Liver (tissue), 9 donors: ENCODE measurements around the gene CHST6. TPM values are rescaled to one million over a fixed set of nuclear protein-coding genes. Genes with fewer than 3 reads are reported as not detected.
"Not testable (repeated sequence)": the region's sequence is repeated elsewhere in the genome, so short reads cannot be mapped to it uniquely, and the experiment has no call there.

Source experiments
- DNase-seq: peaks from one replicate; pipeline ENCODE4 v3.0.0-alpha.2; 2017; ENCODE audit warnings: low spot score
- H3K27ac ChIP-seq, 2 donors: one replicate each; pipeline ENCODE4 v1.7.0; 2013; ENCODE audit warnings: inconsistent platforms in 2 of 2, low read length in 2 of 2, control low read depth in 1 of 2, low read depth in 1 of 2, mild to moderate bottlenecking in 1 of 2
- H3K27me3 ChIP-seq, 4 donors: one replicate each; pipeline versions ENCODE4 v1.6.1 to v1.7.0; 2013; ENCODE audit warnings: low read length in 3 of 4, inconsistent platforms in 1 of 4, mild to moderate bottlenecking in 1 of 4, moderate library complexity in 1 of 4; ENCODE audit not compliant: control insufficient read depth in 4 of 4, insufficient read depth in 4 of 4
- H3K36me3 ChIP-seq, 4 donors: one replicate each; pipeline versions ENCODE4 v1.6.1 to v1.7.0; 2013; ENCODE audit warnings: low read length in 3 of 4, mild to moderate bottlenecking in 3 of 4, low read depth in 1 of 4, moderate library complexity in 1 of 4; ENCODE audit not compliant: control insufficient read depth in 4 of 4, insufficient read depth in 3 of 4
- H3K4me1 ChIP-seq, 4 donors: one replicate each; pipeline versions ENCODE4 v1.6.1 to v1.7.0; 2013; ENCODE audit warnings: low read length in 3 of 4, mild to moderate bottlenecking in 3 of 4, moderate library complexity in 1 of 4; ENCODE audit not compliant: control insufficient read depth in 4 of 4, insufficient read depth in 4 of 4
- H3K4me3 ChIP-seq, 3 donors: one replicate each; pipeline versions ENCODE4 v1.6.1 to v1.7.0; 2013; ENCODE audit warnings: low read length in 3 of 3, control low read depth in 1 of 3, low read depth in 1 of 3, mild to moderate bottlenecking in 1 of 3
- H3K9ac ChIP-seq, 2 donors: one replicate each; pipeline ENCODE4 v1.7.0; 2013; ENCODE audit warnings: low read length in 2 of 2, mild to moderate bottlenecking in 2 of 2, moderate library complexity in 2 of 2, control low read depth in 1 of 2, low read depth in 1 of 2
- H3K9me3 ChIP-seq, 4 donors: one replicate each; pipeline versions ENCODE4 v1.6.1 to v1.7.0; 2013; ENCODE audit warnings: low read length in 3 of 4; ENCODE audit not compliant: control insufficient read depth in 4 of 4
- ATF3 ChIP-seq: IDR thresholded peaks from 2 replicates; pipeline ENCODE4 v1.6.1; 2016; ENCODE audit warnings: antibody characterized with exemption
- CTCF ChIP-seq: fragments of 150-350 bp; IDR thresholded peaks from 2 replicates; pipeline ENCODE4 v1.5.1; 2017; ENCODE audit warnings: improper control_type of control experiment, low read depth, low read length; ENCODE audit not compliant: missing input control
- EGR1 ChIP-seq, 2 donors: IDR thresholded peaks; 2 replicates each; pipeline ENCODE4 v1.6.1; 2016 to 2018; ENCODE audit warnings: antibody characterized with exemption in 2 of 2, low read depth in 2 of 2
- FOXA1 ChIP-seq: IDR thresholded peaks from 2 replicates; pipeline ENCODE4 v1.6.1; 2016; ENCODE audit warnings: antibody characterized with exemption
- FOXA2 ChIP-seq: IDR thresholded peaks from 2 replicates; pipeline ENCODE4 v1.6.1; 2016; ENCODE audit warnings: antibody characterized with exemption
- GABPA ChIP-seq, 2 donors: IDR thresholded peaks in 1 of 2; conservative IDR thresholded peaks in 1 of 2; 2 replicates each; pipeline ENCODE4 v1.6.1; 2016; ENCODE audit warnings: antibody characterized with exemption in 2 of 2, mild to moderate bottlenecking in 1 of 2, moderate library complexity in 1 of 2
- HNF4A ChIP-seq, 2 donors: conservative IDR thresholded peaks; 2 replicates each; pipeline ENCODE4 v1.6.1; 2016; ENCODE audit warnings: antibody characterized with exemption in 2 of 2, mild to moderate bottlenecking in 2 of 2
- HNF4G ChIP-seq: IDR thresholded peaks from 2 replicates; pipeline ENCODE4 v1.6.1; 2016; ENCODE audit warnings: antibody characterized with exemption
- JUND ChIP-seq, 2 donors: IDR thresholded peaks; 2 replicates each; pipeline ENCODE4 v1.6.1; 2016; ENCODE audit warnings: antibody characterized with exemption in 2 of 2
- RAD21 ChIP-seq, 2 donors: IDR thresholded peaks; 2 replicates each; pipeline ENCODE4 v1.6.1; 2016; ENCODE audit warnings: antibody characterized with exemption in 2 of 2, mild to moderate bottlenecking in 2 of 2
- REST ChIP-seq: IDR thresholded peaks from 2 replicates; pipeline ENCODE4 v1.6.1; 2016; ENCODE audit warnings: antibody characterized with exemption, mild to moderate bottlenecking
- RXRA ChIP-seq, 2 donors: IDR thresholded peaks; 2 replicates each; pipeline ENCODE4 v1.6.1; 2017 to 2018; ENCODE audit warnings: antibody characterized with exemption in 2 of 2, mild to moderate bottlenecking in 1 of 2
- SP1 ChIP-seq: IDR thresholded peaks from 2 replicates; pipeline ENCODE4 v1.6.1; 2018; ENCODE audit warnings: antibody characterized with exemption, mild to moderate bottlenecking
- TAF1 ChIP-seq: conservative IDR thresholded peaks from 2 replicates; pipeline ENCODE4 v1.6.1; 2016; ENCODE audit warnings: antibody characterized with exemption, mild to moderate bottlenecking
- ZBTB33 ChIP-seq: IDR thresholded peaks from 2 replicates; pipeline ENCODE4 v1.6.1; 2016; ENCODE audit warnings: antibody characterized with exemption
- WGBS: extraction: QIAGEN DNeasy Blood & Tissue Kit; methylation state at CpG from one replicate; pipeline ENCODE4 v1.1.7; 2013; 5-methylcytosine and 5-hydroxymethylcytosine counted together
- polyA plus RNA-seq, 2 donors: library from polyadenylated mRNA; stranded (reverse) in 1 of 2; unstranded in 1 of 2; fragments of 200-250 nt in 1 of 2; fragments of >200 nt in 1 of 2; fragmentation: Nextera tagmentation in 1 of 2; extraction: Ambion mirVana in 1 of 2; gene quantifications; one replicate each; pipeline versions ENCODE4 v1.2.1 to v1.2.3, GENCODE V29; 2013 to 2015
- total RNA-seq, 2 donors: library from RNA; depleted of rRNA; stranded (reverse); fragments of >200 nt; gene quantifications; one replicate each; pipeline ENCODE4 v1.2.3, GENCODE V29; 2014
- donor health status: healthy.
- donor health status: healthy.
- donor health status: healthy.
- donor health status: healthy.
- donor health status: healthy.

CHST6 gene
- total and polyA plus RNA-seq, 4 donors = under 0.01 to 0.17 TPM; not detected in 2

- no peak for TF ChIP-seq TAF1
- no peak for TF ChIP-seq HNF4A (conservative IDR thresholded peaks at IDR 0.05)
- no peak for TF ChIP-seq CTCF
- no peak for TF ChIP-seq EGR1 (IDR thresholded peaks at IDR 0.05; ENCODE audit: low read depth in 2 of 2)
- no peak for TF ChIP-seq REST
- TF ChIP-seq HNF4G = no peak
- TF ChIP-seq RAD21 (IDR thresholded peaks at IDR 0.05) = no peak
- Histone ChIP-seq H3K4me1 (peaks cover 0 to 2% (median 0%) of the 10 kb centered on the region in 4 donors), H3K9ac (no peak overlapping the region), H3K4me3 (no peak overlapping the region), H3K27ac (no peak overlapping the region), H3K27me3 (no peaks in the 10 kb centered on the region), H3K36me3 (no peaks in the 10 kb centered on the region), H3K9me3 (no peaks in the 10 kb centered on the region)
- DNase-seq = no peak
- 59% methylated on average over 5 of the region's 5 CpGs for WGBS
Observed at GRCh38 chr16:75541236-75541635, 46.0 kb upstream of the CHST6 start.

GRCh38 chr16:75538882-75539565, 43.8 kb upstream of the CHST6 start:
- not testable (repeated sequence) for H3K9ac ChIP-seq, H3K27me3 ChIP-seq, H3K27ac ChIP-seq, DNase-seq, H3K9me3 ChIP-seq, H3K4me1 ChIP-seq, H3K36me3 ChIP-seq, H3K4me3 ChIP-seq
- WGBS = 91% methylated on average over 7 of the region's 10 CpGs

GRCh38 chr16:75537776-75538175, 42.5 kb upstream of the CHST6 start:
- no peak for DNase-seq
- Histone ChIP-seq H3K9ac (no peak overlapping the region), H3K27ac (no peak overlapping the region), H3K4me3 (no peak overlapping the region), H3K9me3 (no peaks in the 10 kb centered on the region), H3K36me3 (no peaks in the 10 kb centered on the region), H3K4me1 (peaks cover 0 to 2% (median 0%) of the 10 kb centered on the region in 4 donors), H3K27me3 (no peaks in the 10 kb centered on the region)
- 89% methylated on average over 4 of the region's 4 CpGs for WGBS
- TF ChIP-seq HNF4G (no peak), RAD21 (IDR thresholded peaks at IDR 0.05) (no peak), ZBTB33 (no peak), FOXA1 (no peak), RXRA (IDR thresholded peaks at IDR 0.05) (no peak), ATF3 (no peak), JUND (IDR thresholded peaks at IDR 0.05) (no peak), HNF4A (conservative IDR thresholded peaks at IDR 0.05) (no peak), SP1 (no peak), FOXA2 (no peak), GABPA (IDR thresholded peaks at IDR 0.05 in 1 of 2, conservative IDR thresholded peaks at IDR 0.05 in 1 of 2) (no peak), CTCF (no peak), TAF1 (no peak)
